Breast epithelium (tissue), 4 donors: ENCODE measurements around the gene ZMYND12. TPM values are rescaled to one million over a fixed set of nuclear protein-coding genes. Genes with fewer than 3 reads are reported as not detected.

Source experiments
- DNase-seq, 2 donors: peaks; one replicate each; pipeline ENCODE4 v3.0.0-alpha.2; 2019; ENCODE audit warnings: low spot score in 2 of 2
- H3K27ac ChIP-seq, 2 donors: fragments of 200-600 bp; sonication (generic) in 1 of 2; one replicate each; pipeline ENCODE4 v1.5.1; 2016 to 2019; ENCODE audit warnings: mild to moderate bottlenecking in 1 of 2
- H3K27me3 ChIP-seq, 2 donors: fragments of 200-600 bp; sonication (generic) in 1 of 2; one replicate each; pipeline versions ENCODE4 v1.5.1 to v1.6.0; 2017 to 2019; ENCODE audit warnings: control low read depth in 1 of 2, mild to moderate bottlenecking in 1 of 2
- H3K36me3 ChIP-seq: fragments of 200-600 bp; one replicate; pipeline ENCODE4 v1.5.1; 2019
- H3K4me1 ChIP-seq, 2 donors: fragments of 200-600 bp; sonication (generic); one replicate each; pipeline ENCODE4 v1.5.1; 2016 to 2019; ENCODE audit warnings: control low read depth in 1 of 2
- H3K4me3 ChIP-seq, 3 donors: fragments of 200-600 bp; sonication (generic); 1 replicate in 2 of 3; 2 replicates in 1 of 3; pipeline ENCODE4 v1.5.1; 2016 to 2019; ENCODE audit warnings: mild to moderate bottlenecking in 3 of 3, moderate library complexity in 2 of 3
- H3K9me3 ChIP-seq, 2 donors: fragments of 200-600 bp; sonication (generic) in 1 of 2; one replicate each; pipeline ENCODE4 v1.5.1; 2016 to 2019; ENCODE audit warnings: control low read depth in 1 of 2
- CTCF ChIP-seq, 3 donors: fragments of 450-650 bp; IDR thresholded peaks; one replicate each; pipeline ENCODE4 v1.5.1; 2016 to 2017; ENCODE audit warnings: antibody characterized with exemption in 3 of 3, mild to moderate bottlenecking in 3 of 3, moderate library complexity in 3 of 3
- POLR2A ChIP-seq: fragments of 450-650 bp; IDR thresholded peaks from one replicate; pipeline ENCODE4 v1.6.1; 2016; ENCODE audit warnings: antibody characterized with exemption, mild to moderate bottlenecking, moderate library complexity
- POLR2AphosphoS5 ChIP-seq, 3 donors: sonication (generic); formaldehyde crosslinking; IDR thresholded peaks; one replicate each; pipeline ENCODE4 v1.6.1; 2017; ENCODE audit warnings: antibody characterized with exemption in 3 of 3
- intact Hi-C: fragments of 100-400 bp; cut with DNase I; formaldehyde crosslinking; loops from one replicate; pipeline ENCODE4 v1.15.1; 2023; ENCODE audit warnings: low total_unique reads
- total RNA-seq, 3 donors: library from RNA; depleted of rRNA; stranded (reverse); fragments of >200 nt; gene quantifications; one replicate each; pipeline ENCODE4 v1.1.0, GENCODE V29; 2016

The ZMYND12 gene
- total RNA-seq, 3 donors from 2014 or later = 1.3 to 4.6 (median 3.8) TPM

GRCh38 chr1:42417166-42417565 is 38.7 kb downstream of the ZMYND12 start:
- H3K36me3 ChIP-seq = no peaks in the 10 kb centered on the region
- no peak for DNase-seq
- no peak for TF ChIP-seq CTCF (IDR thresholded peaks at IDR 0.05)
- H3K27ac ChIP-seq = no peak overlapping the region
- H3K27me3 ChIP-seq = no peaks in the 10 kb centered on the region
- no peak overlapping the region for H3K4me3 ChIP-seq
- no peaks in the 10 kb centered on the region for H3K9me3 ChIP-seq
- H3K4me1 ChIP-seq = peaks cover 0 to 8% of the 10 kb centered on the region in 2 donors
- intact Hi-C loops = no loop called here

- no peak overlapping the region for H3K27ac ChIP-seq
- no peaks in the 10 kb centered on the region for H3K27me3 ChIP-seq
- TF ChIP-seq CTCF (IDR thresholded peaks at IDR 0.05) (no peak), POLR2AphosphoS5 (IDR thresholded peaks at IDR 0.05) (no peak), POLR2A (no peak)
- intact Hi-C loops = no loop called here
- no peaks in the 10 kb centered on the region for H3K9me3 ChIP-seq
- DNase-seq = no peak
- H3K4me1 ChIP-seq = no peaks in the 10 kb centered on the region
- H3K36me3 ChIP-seq = no peaks in the 10 kb centered on the region
- no peak overlapping the region for H3K4me3 ChIP-seq
Observed at GRCh38 chr1:42414551-42415496, 41.0 kb downstream of the ZMYND12 start.

- Histone ChIP-seq H3K9me3 (no peaks in the 10 kb centered on the region), H3K36me3 (no peaks in the 10 kb centered on the region), H3K27ac (no peak overlapping the region), H3K4me1 (no peaks in the 10 kb centered on the region), H3K27me3 (no peaks in the 10 kb centered on the region), H3K4me3 (no peak overlapping the region)
- TF ChIP-seq CTCF (IDR thresholded peaks at IDR 0.05) (no peak), POLR2AphosphoS5 (IDR thresholded peaks at IDR 0.05) (no peak), POLR2A (no peak)
- intact Hi-C loops = no loop called here
- DNase-seq = no peak
Observed at GRCh38 chr1:42403880-42404400, 51.9 kb downstream of the ZMYND12 start.

GRCh38 chr1:42399315-42400100 is 56.3 kb downstream of the ZMYND12 start:
- TF ChIP-seq POLR2AphosphoS5 (IDR thresholded peaks at IDR 0.05) (no peak), CTCF (IDR thresholded peaks at IDR 0.05) (no peak), POLR2A (no peak)
- Histone ChIP-seq H3K4me1 (no peaks in the 10 kb centered on the region), H3K36me3 (no peaks in the 10 kb centered on the region), H3K9me3 (no peaks in the 10 kb centered on the region), H3K4me3 (no peak overlapping the region), H3K27ac (no peak overlapping the region), H3K27me3 (no peaks in the 10 kb centered on the region)
- intact Hi-C loops = no loop called here
- no peak for DNase-seq
